Ramos (cell line): ENCODE results near the gene RASD1.

ENCODE experiments used
- in situ Hi-C: fragments of 300-500 bp; cut with MboI; formaldehyde crosslinking; loops from one replicate; pipeline ENCODE4 v1.14.3; 2022; ENCODE audit warnings: low sequenced_read_pairs; ENCODE audit not compliant: unreplicated experiment

The RASD1 gene

GRCh38 chr17:17453088-17453487, 43.1 kb downstream of the RASD1 start:
- in situ Hi-C loops = no loop called here

DNA sequence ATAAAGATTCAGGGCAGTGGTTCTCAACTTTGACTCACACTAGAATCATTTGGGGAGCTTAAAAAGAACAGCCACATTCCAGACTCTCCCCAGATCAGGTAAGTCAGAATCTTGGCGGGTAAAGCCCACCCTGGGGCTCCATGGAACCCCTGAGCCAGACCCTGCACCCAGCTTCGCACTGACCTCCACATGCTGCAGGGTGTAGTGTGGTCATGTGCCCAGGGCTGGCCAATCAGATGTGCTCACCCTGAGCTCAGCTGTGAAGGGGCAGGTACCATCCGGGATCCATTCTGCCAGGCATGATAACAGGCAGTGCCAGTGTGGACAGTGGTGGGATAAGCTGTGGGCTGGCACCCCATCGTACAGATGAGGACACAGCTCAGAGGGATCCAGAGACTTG, 47.5 kb downstream of the RASD1 start:
- in situ Hi-C loops = no loop called here

DNA sequence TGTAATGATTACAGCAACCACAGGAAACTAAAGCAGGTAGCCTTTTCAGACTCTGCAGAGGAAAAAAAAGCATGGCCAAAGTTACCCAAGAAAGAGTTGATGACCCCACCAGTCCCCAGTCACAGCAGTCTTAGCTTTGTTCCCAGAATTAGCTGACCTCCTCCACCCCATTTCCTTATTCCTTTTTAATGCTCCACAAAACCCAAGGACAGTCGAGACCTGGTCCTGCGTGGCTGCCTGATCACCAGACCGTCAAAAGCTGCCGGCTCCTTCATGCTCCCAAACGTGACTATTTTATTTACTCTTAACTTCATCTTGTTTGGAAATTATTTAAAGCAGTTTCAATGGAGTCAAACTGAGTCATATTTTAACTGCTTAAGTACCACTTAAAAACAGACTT, 48.1 kb downstream of the RASD1 start:
- in situ Hi-C loops = no loop called here

DNA sequence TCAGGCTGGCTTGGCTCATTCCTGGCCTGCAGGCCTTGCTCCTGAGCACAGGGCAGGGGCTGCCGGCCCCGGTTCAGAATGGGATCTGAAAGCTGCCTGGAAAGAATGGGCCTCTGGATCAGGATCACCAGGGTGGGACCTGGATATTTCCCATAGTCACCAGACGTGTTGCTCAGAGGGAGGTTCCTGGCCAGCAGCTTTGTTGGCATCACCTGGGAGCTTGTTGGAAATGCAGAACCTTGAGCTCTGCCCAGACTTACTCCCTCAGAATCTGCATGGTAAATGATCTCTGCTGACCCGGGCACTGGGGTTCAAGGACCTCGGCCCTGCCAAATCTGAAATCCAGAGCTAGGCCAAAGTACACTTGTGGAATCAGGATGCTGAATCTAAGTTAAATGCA, 48.9 kb downstream of the RASD1 start:
- in situ Hi-C loops = no loop called here

GRCh38 chr17:17446666-17447155, 49.5 kb downstream of the RASD1 start:
- in situ Hi-C loops = no loop called here

- in situ Hi-C loops = no loop called here
Measured at GRCh38 chr17:17445925-17446665, 50.1 kb downstream of the RASD1 start.

GRCh38 chr17:17445296-17445924, 50.8 kb downstream of the RASD1 start:
- in situ Hi-C loops = no loop called here
